ENCODE measurements around the gene UBE3C. TPM values are rescaled to one million over a fixed set of nuclear protein-coding genes. Genes with fewer than 3 reads are reported as not detected.

Gene UBE3C
- total and polyA plus RNA-seq, 2 of the 13 experiments (the other 11 are each of a cell fraction or from before 2014, with no cell fraction given) = 27.0 to 48.2 TPM

DNA sequence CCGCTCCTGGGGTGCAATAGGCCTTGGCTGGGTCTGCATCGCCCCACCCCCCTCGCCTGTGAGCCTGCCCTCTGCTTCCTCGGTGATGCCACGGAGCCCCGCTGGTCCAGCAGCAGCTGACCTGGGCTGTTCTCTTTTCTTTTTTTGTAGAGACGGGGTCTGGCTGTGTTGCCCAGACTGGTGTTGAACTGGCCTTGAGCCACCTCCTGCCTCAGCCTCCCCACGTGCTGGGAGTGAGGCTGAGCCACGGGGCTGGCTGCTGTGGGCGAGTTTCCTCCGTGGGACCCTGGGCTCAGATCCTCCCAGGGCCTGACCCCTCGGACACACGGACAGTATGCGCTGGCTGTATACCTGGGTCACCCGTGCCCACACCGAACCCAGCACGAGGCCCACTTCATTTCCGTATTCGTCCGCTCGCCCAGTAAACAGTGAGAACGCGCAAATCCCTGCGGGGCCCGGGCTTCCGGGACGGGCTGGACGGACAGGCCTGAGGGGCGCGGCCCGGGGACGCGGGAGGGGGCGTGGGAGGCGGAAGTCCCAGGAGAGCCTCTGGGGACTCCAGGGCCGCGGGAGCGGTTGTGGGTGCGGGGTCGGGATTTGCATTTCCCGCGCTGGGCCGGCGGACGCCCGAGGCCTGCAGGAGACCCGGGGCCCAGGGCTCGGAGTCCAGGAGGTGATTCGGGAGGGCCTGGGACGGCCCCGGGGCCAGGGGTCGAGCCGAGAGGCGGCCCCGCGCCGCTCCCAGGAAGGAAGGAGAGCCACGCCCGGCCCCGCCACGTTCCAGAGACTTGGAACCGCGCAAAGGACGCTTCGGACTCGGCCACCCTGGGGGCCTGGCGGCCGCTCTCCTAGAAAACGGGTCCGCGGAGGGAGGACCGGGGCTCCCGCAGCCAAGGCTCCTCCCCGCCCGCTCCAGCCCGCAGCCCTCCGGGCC is 140.3 kb downstream of the UBE3C start (continued):
- TF ChIP-seq, protein P1, sequence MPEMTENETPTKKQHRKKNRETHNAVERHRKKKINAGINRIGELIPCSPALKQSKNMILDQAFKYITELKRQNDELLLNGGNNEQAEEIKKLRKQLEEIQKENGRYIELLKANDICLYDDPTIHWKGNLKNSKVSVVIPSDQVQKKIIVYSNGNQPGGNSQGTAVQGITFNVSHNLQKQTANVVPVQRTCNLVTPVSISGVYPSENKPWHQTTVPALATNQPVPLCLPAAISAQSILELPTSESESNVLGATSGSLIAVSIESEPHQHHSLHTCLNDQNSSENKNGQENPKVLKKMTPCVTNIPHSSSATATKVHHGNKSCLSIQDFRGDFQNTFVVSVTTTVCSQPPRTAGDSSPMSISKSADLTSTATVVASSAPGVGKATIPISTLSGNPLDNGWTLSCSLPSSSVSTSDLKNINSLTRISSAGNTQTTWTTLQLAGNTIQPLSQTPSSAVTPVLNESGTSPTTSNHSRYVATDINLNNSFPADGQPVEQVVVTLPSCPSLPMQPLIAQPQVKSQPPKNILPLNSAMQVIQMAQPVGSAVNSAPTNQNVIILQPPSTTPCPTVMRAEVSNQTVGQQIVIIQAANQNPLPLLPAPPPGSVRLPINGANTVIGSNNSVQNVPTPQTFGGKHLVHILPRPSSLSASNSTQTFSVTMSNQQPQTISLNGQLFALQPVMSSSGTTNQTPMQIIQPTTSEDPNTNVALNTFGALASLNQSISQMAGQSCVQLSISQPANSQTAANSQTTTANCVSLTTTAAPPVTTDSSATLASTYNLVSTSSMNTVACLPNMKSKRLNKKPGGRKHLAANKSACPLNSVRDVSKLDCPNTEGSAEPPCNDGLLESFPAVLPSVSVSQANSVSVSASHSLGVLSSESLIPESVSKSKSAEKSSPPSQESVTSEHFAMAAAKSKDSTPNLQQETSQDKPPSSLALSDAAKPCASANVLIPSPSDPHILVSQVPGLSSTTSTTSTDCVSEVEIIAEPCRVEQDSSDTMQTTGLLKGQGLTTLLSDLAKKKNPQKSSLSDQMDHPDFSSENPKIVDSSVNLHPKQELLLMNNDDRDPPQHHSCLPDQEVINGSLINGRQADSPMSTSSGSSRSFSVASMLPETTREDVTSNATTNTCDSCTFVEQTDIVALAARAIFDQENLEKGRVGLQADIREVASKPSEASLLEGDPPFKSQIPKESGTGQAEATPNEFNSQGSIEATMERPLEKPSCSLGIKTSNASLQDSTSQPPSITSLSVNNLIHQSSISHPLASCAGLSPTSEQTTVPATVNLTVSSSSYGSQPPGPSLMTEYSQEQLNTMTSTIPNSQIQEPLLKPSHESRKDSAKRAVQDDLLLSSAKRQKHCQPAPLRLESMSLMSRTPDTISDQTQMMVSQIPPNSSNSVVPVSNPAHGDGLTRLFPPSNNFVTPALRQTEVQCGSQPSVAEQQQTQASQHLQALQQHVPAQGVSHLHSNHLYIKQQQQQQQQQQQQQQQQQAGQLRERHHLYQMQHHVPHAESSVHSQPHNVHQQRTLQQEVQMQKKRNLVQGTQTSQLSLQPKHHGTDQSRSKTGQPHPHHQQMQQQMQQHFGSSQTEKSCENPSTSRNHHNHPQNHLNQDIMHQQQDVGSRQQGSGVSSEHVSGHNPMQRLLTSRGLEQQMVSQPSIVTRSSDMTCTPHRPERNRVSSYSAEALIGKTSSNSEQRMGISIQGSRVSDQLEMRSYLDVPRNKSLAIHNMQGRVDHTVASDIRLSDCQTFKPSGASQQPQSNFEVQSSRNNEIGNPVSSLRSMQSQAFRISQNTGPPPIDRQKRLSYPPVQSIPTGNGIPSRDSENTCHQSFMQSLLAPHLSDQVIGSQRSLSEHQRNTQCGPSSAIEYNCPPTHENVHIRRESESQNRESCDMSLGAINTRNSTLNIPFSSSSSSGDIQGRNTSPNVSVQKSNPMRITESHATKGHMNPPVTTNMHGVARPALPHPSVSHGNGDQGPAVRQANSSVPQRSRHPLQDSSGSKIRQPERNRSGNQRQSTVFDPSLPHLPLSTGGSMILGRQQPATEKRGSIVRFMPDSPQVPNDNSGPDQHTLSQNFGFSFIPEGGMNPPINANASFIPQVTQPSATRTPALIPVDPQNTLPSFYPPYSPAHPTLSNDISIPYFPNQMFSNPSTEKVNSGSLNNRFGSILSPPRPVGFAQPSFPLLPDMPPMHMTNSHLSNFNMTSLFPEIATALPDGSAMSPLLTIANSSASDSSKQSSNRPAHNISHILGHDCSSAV (CRISPR knock-in tag; IDR thresholded peaks at IDR 0.05; ENCODE audit: borderline replicate concordance) = no peak
- no peak; the same call in 1 of the 2 replicates for TF ChIP-seq SPEN (CRISPR knock-in tag; IDR thresholded peaks at IDR 0.05; ENCODE audit: low read depth)
- TF ChIP-seq ZNF274 (CRISPR knock-in tag; IDR thresholded peaks at IDR 0.05) = no peak
- TF ChIP-seq, protein P2, sequence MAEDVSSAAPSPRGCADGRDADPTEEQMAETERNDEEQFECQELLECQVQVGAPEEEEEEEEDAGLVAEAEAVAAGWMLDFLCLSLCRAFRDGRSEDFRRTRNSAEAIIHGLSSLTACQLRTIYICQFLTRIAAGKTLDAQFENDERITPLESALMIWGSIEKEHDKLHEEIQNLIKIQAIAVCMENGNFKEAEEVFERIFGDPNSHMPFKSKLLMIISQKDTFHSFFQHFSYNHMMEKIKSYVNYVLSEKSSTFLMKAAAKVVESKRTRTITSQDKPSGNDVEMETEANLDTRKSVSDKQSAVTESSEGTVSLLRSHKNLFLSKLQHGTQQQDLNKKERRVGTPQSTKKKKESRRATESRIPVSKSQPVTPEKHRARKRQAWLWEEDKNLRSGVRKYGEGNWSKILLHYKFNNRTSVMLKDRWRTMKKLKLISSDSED (CRISPR knock-in tag; IDR thresholded peaks at IDR 0.05) = no peak
- TF ChIP-seq, protein P3, sequence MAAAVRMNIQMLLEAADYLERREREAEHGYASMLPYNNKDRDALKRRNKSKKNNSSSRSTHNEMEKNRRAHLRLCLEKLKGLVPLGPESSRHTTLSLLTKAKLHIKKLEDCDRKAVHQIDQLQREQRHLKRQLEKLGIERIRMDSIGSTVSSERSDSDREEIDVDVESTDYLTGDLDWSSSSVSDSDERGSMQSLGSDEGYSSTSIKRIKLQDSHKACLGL (CRISPR knock-in tag; IDR thresholded peaks at IDR 0.05) = peak; percentile 37; the same call in 1 of the 2 replicates
- TF ChIP-seq ZNF547 (CRISPR knock-in tag; IDR thresholded peaks at IDR 0.05) = peak; percentile 84; the same call in 1 of the 2 replicates
- TF ChIP-seq ZNF44 (CRISPR knock-in tag; IDR thresholded peaks at IDR 0.05) = no peak
- TF ChIP-seq GABPA (IDR thresholded peaks at IDR 0.05; ENCODE audit: low read depth, low read length) = no peak
- TF ChIP-seq GABPA (CRISPR knock-in tag; IDR thresholded peaks at IDR 0.05; ENCODE audit: low read depth) = peak; percentile 23; the same call in 1 of the 2 replicates
- TF ChIP-seq, protein P4, sequence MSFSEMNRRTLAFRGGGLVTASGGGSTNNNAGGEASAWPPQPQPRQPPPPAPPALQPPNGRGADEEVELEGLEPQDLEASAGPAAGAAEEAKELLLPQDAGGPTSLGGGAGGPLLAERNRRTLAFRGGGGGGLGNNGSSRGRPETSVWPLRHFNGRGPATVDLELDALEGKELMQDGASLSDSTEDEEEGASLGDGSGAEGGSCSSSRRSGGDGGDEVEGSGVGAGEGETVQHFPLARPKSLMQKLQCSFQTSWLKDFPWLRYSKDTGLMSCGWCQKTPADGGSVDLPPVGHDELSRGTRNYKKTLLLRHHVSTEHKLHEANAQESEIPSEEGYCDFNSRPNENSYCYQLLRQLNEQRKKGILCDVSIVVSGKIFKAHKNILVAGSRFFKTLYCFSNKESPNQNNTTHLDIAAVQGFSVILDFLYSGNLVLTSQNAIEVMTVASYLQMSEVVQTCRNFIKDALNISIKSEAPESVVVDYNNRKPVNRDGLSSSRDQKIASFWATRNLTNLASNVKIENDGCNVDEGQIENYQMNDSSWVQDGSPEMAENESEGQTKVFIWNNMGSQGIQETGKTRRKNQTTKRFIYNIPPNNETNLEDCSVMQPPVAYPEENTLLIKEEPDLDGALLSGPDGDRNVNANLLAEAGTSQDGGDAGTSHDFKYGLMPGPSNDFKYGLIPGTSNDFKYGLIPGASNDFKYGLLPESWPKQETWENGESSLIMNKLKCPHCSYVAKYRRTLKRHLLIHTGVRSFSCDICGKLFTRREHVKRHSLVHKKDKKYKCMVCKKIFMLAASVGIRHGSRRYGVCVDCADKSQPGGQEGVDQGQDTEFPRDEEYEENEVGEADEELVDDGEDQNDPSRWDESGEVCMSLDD (CRISPR knock-in tag; IDR thresholded peaks at IDR 0.05; ENCODE audit: borderline replicate concordance) = 0 out of 2 replicates have a peak, but pooled peaks have one; percentile 44
- TF ChIP-seq U2AF1 (optimal IDR thresholded peaks at IDR 0.05; ENCODE audit: low read depth, low read length) = no peak
- TF ChIP-seq ZNF205 (CRISPR knock-in tag; IDR thresholded peaks at IDR 0.05) = no peak
- no peak for TF ChIP-seq ARID2 (CRISPR knock-in tag; IDR thresholded peaks at IDR 0.05; ENCODE audit: borderline replicate concordance)
- TF ChIP-seq, protein P5, sequence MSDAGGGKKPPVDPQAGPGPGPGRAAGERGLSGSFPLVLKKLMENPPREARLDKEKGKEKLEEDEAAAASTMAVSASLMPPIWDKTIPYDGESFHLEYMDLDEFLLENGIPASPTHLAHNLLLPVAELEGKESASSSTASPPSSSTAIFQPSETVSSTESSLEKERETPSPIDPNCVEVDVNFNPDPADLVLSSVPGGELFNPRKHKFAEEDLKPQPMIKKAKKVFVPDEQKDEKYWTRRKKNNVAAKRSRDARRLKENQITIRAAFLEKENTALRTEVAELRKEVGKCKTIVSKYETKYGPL (CRISPR knock-in tag; IDR thresholded peaks at IDR 0.05) = no peak
- no peak for TF ChIP-seq ZNF317 (CRISPR knock-in tag; IDR thresholded peaks at IDR 0.05)

All from HepG2 (cell line).